ENCODE data around the gene RTTN.

DNA sequence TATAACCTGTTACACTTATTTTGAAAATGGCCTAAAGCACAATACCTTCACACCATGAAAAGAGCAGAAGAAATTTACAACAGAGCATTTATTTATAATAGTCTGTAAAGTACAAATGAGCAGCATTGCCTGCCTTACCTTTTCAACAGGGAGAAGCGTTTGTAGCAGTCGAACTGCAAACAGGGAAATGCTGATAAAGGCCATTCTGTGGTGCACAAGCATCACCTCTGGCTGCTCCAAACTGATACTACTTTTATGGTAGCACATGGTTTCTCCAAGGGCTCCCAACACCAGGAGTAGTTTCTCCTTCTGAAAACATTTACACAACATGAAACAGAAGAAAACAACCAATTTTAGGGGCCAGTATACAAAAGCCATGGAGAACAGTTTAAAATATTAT, 28.9 kb downstream of the RTTN start:
- TF ChIP-seq SMC3 (IDR thresholded peaks at IDR 0.05; ENCODE audit: low read depth, low read length) (no peak), POLR2A (IDR thresholded peaks at IDR 0.05; ENCODE audit: low read depth, low read length) (no peak), MAFK (IDR thresholded peaks at IDR 0.05; ENCODE audit: low read depth, low read length) (no peak), CEBPB (IDR thresholded peaks at IDR 0.05; ENCODE audit: low read depth, low read length) (no peak), RAD21 (IDR thresholded peaks at IDR 0.05; ENCODE audit: low read length) (no peak), RCOR1 (IDR thresholded peaks at IDR 0.05; ENCODE audit: insufficient replicate concordance, low read length) (no peak), BHLHE40 (IDR thresholded peaks at IDR 0.05; ENCODE audit: low read depth, low read length) (no peak), FOS (IDR thresholded peaks at IDR 0.05; ENCODE audit: low read depth, low read length) (no peak), MAZ (IDR thresholded peaks at IDR 0.05; ENCODE audit: borderline replicate concordance, low read depth, low read length) (no peak), MXI1 (IDR thresholded peaks at IDR 0.05; ENCODE audit: borderline replicate concordance, low read depth, low read length) (no peak)
- TF ChIP-seq, protein P1, sequence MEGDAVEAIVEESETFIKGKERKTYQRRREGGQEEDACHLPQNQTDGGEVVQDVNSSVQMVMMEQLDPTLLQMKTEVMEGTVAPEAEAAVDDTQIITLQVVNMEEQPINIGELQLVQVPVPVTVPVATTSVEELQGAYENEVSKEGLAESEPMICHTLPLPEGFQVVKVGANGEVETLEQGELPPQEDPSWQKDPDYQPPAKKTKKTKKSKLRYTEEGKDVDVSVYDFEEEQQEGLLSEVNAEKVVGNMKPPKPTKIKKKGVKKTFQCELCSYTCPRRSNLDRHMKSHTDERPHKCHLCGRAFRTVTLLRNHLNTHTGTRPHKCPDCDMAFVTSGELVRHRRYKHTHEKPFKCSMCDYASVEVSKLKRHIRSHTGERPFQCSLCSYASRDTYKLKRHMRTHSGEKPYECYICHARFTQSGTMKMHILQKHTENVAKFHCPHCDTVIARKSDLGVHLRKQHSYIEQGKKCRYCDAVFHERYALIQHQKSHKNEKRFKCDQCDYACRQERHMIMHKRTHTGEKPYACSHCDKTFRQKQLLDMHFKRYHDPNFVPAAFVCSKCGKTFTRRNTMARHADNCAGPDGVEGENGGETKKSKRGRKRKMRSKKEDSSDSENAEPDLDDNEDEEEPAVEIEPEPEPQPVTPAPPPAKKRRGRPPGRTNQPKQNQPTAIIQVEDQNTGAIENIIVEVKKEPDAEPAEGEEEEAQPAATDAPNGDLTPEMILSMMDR (conservative IDR thresholded peaks at IDR 0.05; ENCODE audit: low read depth, low read length): no peak
- TF ChIP-seq, protein P2, sequence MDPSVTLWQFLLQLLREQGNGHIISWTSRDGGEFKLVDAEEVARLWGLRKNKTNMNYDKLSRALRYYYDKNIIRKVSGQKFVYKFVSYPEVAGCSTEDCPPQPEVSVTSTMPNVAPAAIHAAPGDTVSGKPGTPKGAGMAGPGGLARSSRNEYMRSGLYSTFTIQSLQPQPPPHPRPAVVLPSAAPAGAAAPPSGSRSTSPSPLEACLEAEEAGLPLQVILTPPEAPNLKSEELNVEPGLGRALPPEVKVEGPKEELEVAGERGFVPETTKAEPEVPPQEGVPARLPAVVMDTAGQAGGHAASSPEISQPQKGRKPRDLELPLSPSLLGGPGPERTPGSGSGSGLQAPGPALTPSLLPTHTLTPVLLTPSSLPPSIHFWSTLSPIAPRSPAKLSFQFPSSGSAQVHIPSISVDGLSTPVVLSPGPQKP (IDR thresholded peaks at IDR 0.05; ENCODE audit: borderline replicate concordance, low read depth, low read length): no peak
- TF ChIP-seq, protein P3, sequence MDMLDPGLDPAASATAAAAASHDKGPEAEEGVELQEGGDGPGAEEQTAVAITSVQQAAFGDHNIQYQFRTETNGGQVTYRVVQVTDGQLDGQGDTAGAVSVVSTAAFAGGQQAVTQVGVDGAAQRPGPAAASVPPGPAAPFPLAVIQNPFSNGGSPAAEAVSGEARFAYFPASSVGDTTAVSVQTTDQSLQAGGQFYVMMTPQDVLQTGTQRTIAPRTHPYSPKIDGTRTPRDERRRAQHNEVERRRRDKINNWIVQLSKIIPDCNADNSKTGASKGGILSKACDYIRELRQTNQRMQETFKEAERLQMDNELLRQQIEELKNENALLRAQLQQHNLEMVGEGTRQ (IDR thresholded peaks at IDR 0.05; ENCODE audit: low read depth, low read length): no peak
